ENCODE data around the gene COL4A4.

GRCh38 chr2:227082286-227082685 is 81.7 kb downstream of the COL4A4 start:
- no peak for TF ChIP-seq CTCF (IDR thresholded peaks at IDR 0.05)
- no peak for TF ChIP-seq EZH2 (IDR thresholded peaks at IDR 0.05; ENCODE audit: borderline replicate concordance, insufficient read depth, low read depth, low read length, poor library complexity, severe bottlenecking)

Data from B cell (primary cell).